RWPE2 (cell line): ENCODE measurements around the gene PRKG1.

ENCODE experiments used
- ATAC-seq: fragments of 200-7000 bp; cut with Tn5 transposase; 3 replicates; pipeline ENCODE4 v1.9.1; 2021; ENCODE audit warnings: low read depth
- DNase-seq: peaks from one replicate; pipeline ENCODE4 v3.0.0-alpha.2; 2020; ENCODE audit warnings: low spot score
- H3K27ac ChIP-seq: fragments of 450-650 bp; 2 replicates; pipeline ENCODE4 v1.5.1; 2017; ENCODE audit warnings: mild to moderate bottlenecking; ENCODE audit not compliant: poor library complexity, severe bottlenecking
- H3K27me3 ChIP-seq: fragments of 250-450 bp; sonication (Bioruptor Pico); 2 replicates; pipeline ENCODE4 v1.5.1; 2021; ENCODE audit warnings: mild to moderate bottlenecking, moderate library complexity; ENCODE audit not compliant: insufficient read depth, poor library complexity, severe bottlenecking
- H3K36me3 ChIP-seq: fragments of 250-450 bp; sonication (Bioruptor Pico); 2 replicates; pipeline ENCODE4 v1.5.1; 2020; ENCODE audit warnings: low read depth, mild to moderate bottlenecking, moderate library complexity
- H3K4me1 ChIP-seq: fragments of 250-450 bp; sonication (Bioruptor Pico); 2 replicates; pipeline ENCODE4 v1.5.1; 2021; ENCODE audit warnings: mild to moderate bottlenecking, moderate library complexity; ENCODE audit not compliant: insufficient read depth, poor library complexity, severe bottlenecking
- H3K4me3 ChIP-seq: fragments of 250-450 bp; sonication (Bioruptor Pico); 2 replicates; pipeline ENCODE4 v1.5.1; 2021; ENCODE audit warnings: mild to moderate bottlenecking, moderate library complexity; ENCODE audit not compliant: severe bottlenecking
- H3K9me3 ChIP-seq: fragments of 250-450 bp; sonication (Bioruptor Pico); 2 replicates; pipeline ENCODE4 v1.5.1; 2021; ENCODE audit warnings: mild to moderate bottlenecking, moderate library complexity; ENCODE audit not compliant: severe bottlenecking
- CTCF ChIP-seq: fragments of 450-650 bp; IDR thresholded peaks from one replicate; pipeline ENCODE4 v1.5.1; 2017; ENCODE audit warnings: mild to moderate bottlenecking, moderate library complexity; ENCODE audit not compliant: poor library complexity, severe bottlenecking

PRKG1 gene

GRCh38 chr10:51343391-51343790, 269.1 kb downstream of the PRKG1 start:
- no peak for ATAC-seq
- H3K9me3 ChIP-seq: no peaks in the 10 kb centered on the region
- no peaks in the 10 kb centered on the region for H3K27me3 ChIP-seq
- peaks cover 3% of the 10 kb centered on the region for H3K4me1 ChIP-seq
- no peak overlapping the region for H3K4me3 ChIP-seq
- H3K36me3 ChIP-seq: no peaks in the 10 kb centered on the region
- H3K27ac ChIP-seq: no peak overlapping the region
- no peak for TF ChIP-seq CTCF
- no peak for DNase-seq

GRCh38 chr10:51344371-51344770, 270.1 kb downstream of the PRKG1 start:
- H3K4me1 ChIP-seq: peaks cover 3% of the 10 kb centered on the region
- DNase-seq (no peak), ATAC-seq (no peak)
- H3K27ac ChIP-seq: no peak overlapping the region
- no peaks in the 10 kb centered on the region for H3K9me3 ChIP-seq
- no peaks in the 10 kb centered on the region for H3K36me3 ChIP-seq
- no peak overlapping the region for H3K4me3 ChIP-seq
- H3K27me3 ChIP-seq: no peaks in the 10 kb centered on the region
- TF ChIP-seq CTCF: no peak

DNA sequence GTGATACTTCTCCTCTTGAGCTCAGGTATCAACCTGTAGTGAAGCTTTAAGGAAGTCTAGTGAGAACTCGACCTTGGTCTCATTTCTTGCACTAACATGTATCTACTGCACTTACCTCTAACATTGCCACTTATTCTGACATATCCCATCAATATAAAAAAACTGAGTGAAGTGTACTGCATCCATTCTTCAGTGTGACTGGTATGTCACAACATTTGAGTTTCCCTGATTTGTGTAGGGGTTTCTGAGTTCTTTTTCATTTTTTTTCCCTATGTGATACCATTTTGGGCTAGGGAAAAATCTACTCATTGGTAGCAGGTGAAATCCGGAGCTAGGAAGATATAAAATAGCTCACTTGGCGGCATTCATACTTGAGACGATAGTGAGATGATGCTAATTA, 274.3 kb downstream of the PRKG1 start:
- H3K36me3 ChIP-seq: no peaks in the 10 kb centered on the region
- no peak overlapping the region for H3K4me3 ChIP-seq
- no peak for DNase-seq
- H3K4me1 ChIP-seq: no peaks in the 10 kb centered on the region
- no peaks in the 10 kb centered on the region for H3K27me3 ChIP-seq
- no peaks in the 10 kb centered on the region for H3K9me3 ChIP-seq
- ATAC-seq: no peak
- H3K27ac ChIP-seq: no peak overlapping the region
- no peak for TF ChIP-seq CTCF

GRCh38 chr10:51357170-51357569, 282.9 kb downstream of the PRKG1 start:
- no peak for DNase-seq

More at GRCh38 chr10:51357170-51357569, 282.9 kb downstream of the PRKG1 start:
- H3K4me1 ChIP-seq: no peaks in the 10 kb centered on the region
- H3K36me3 ChIP-seq: no peaks in the 10 kb centered on the region
- no peak for ATAC-seq
- H3K4me3 ChIP-seq: no peak overlapping the region
- H3K9me3 ChIP-seq: no peaks in the 10 kb centered on the region
- TF ChIP-seq CTCF: no peak
- H3K27ac ChIP-seq: no peak overlapping the region
- no peaks in the 10 kb centered on the region for H3K27me3 ChIP-seq
